HCT116 (cell line): ENCODE results near the gene DPRX.
"Not testable (repeated sequence)": the region's sequence is repeated elsewhere in the genome, so short reads cannot be mapped to it uniquely, and the experiment has no call there.

Experiments
- EZH2phosphoT487 ChIP-seq: fragments of 200-600 bp; IDR thresholded peaks from 2 replicates; pipeline ENCODE4 v1.6.1; 2018; ENCODE audit warnings: antibody characterized with exemption, borderline replicate concordance
- JUND ChIP-seq: IDR thresholded peaks from 2 replicates; pipeline ENCODE4 v1.6.1; 2012
- POLR2A ChIP-seq: IDR thresholded peaks from 2 replicates; pipeline ENCODE4 v1.7.0; 2011; ENCODE audit warnings: borderline replicate concordance; ENCODE audit not compliant: insufficient read depth, insufficient read length; ENCODE audit errors: extremely low read depth
- POLR2AphosphoS5 ChIP-seq: IDR thresholded peaks from 2 replicates; pipeline ENCODE4 v1.6.1; 2011; ENCODE audit warnings: mild to moderate bottlenecking, low read depth, low read length, moderate library complexity
- REST ChIP-seq: IDR thresholded peaks from 2 replicates; pipeline ENCODE4 v1.6.1; 2012; ENCODE audit warnings: low read depth
- SIN3A ChIP-seq: IDR thresholded peaks from 2 replicates; pipeline ENCODE4 v1.6.1; 2012; ENCODE audit warnings: low read depth
- SP1 ChIP-seq: IDR thresholded peaks from 2 replicates; pipeline ENCODE4 v1.6.1; 2012; ENCODE audit warnings: low read depth
- SRF ChIP-seq: IDR thresholded peaks from 2 replicates; pipeline ENCODE4 v1.6.1; 2012; ENCODE audit warnings: low read depth
- ZBTB33 ChIP-seq: IDR thresholded peaks from 2 replicates; pipeline ENCODE4 v1.6.1; 2011; ENCODE audit warnings: mild to moderate bottlenecking, low read length, moderate library complexity; ENCODE audit not compliant: insufficient replicate concordance; ENCODE audit errors: extremely low read depth
- TF ChIP-seq, protein P1 (sequence below), 3 experiments: fragments of 200-600 bp in 1 of 3; sonication (generic) in 1 of 3; IDR thresholded peaks in 2 of 3; conservative IDR thresholded peaks in 1 of 3; 2 replicates each; pipeline ENCODE4 v1.5.1; 2012 to 2017; ENCODE audit warnings: low read depth in 2 of 3, low read length in 2 of 3, antibody characterized with exemption in 1 of 3, borderline replicate concordance in 1 of 3, control low read depth in 1 of 3, mild to moderate bottlenecking in 1 of 3, mixed read lengths in 1 of 3, mixed run types in 1 of 3, moderate library complexity in 1 of 3; ENCODE audit not compliant: insufficient read depth in 1 of 3

DNA sequence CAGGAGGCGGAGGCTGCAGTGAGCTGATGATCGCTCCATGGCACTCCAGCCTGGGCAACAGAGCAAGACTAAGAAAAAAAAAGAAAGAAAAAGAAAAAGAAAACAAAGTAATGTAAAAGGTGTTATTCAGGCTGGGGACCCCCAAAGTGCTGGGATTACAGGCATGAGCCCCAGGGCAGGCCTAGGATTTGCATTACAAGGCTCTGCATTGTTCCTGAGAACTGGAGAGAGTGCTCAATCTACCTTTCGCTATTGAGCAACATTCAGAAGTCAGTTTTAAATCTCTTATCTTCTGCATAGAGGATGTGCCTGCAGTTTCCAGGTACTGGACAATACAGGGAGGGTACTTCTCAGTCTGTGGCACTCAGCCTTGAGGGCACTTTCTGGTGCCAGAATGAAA, 34.5 kb downstream of the DPRX start:
- not testable (repeated sequence) for TF ChIP-seq POLR2A, POLR2AphosphoS5, EZH2phosphoT487, JUND, SP1, REST, SIN3A, SRF, ZBTB33
- TF ChIP-seq, protein P1, sequence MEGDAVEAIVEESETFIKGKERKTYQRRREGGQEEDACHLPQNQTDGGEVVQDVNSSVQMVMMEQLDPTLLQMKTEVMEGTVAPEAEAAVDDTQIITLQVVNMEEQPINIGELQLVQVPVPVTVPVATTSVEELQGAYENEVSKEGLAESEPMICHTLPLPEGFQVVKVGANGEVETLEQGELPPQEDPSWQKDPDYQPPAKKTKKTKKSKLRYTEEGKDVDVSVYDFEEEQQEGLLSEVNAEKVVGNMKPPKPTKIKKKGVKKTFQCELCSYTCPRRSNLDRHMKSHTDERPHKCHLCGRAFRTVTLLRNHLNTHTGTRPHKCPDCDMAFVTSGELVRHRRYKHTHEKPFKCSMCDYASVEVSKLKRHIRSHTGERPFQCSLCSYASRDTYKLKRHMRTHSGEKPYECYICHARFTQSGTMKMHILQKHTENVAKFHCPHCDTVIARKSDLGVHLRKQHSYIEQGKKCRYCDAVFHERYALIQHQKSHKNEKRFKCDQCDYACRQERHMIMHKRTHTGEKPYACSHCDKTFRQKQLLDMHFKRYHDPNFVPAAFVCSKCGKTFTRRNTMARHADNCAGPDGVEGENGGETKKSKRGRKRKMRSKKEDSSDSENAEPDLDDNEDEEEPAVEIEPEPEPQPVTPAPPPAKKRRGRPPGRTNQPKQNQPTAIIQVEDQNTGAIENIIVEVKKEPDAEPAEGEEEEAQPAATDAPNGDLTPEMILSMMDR (IDR thresholded peaks at IDR 0.05 in 2 of 3, conservative IDR thresholded peaks at IDR 0.05 in 1 of 3; ENCODE audit: borderline replicate concordance in 1 of 3, insufficient read depth in 1 of 3, low read depth in 2 of 3, low read length in 2 of 3), result not testable (repeated sequence)
